CD4-positive, alpha-beta T cell (primary cell): ENCODE measurements around the gene NNAT. TPM values are rescaled to one million over a fixed set of nuclear protein-coding genes. Genes with fewer than 3 reads are reported as not detected.

Experiments
- ATAC-seq: fragments of 200-7000 bp; cut with Tn5 transposase; one replicate; pipeline ENCODE4 v1.10.0; 2022; ENCODE audit warnings: mild to moderate bottlenecking; ENCODE audit not compliant: poor library complexity
- CTCF ChIA-PET: fragments of 350-600 bp; sonication (Branson Sonifier 250); formaldehyde crosslinking; loops from one replicate; lab custom pipeline; 2021; ENCODE audit warnings: antibody characterized with exemption, inconsistent platforms; lab: Charles Lee
- POLR2A ChIA-PET: fragments of 350-600 bp; sonication (Branson Sonifier 250); formaldehyde crosslinking; loops from one replicate; lab custom pipeline; 2021; ENCODE audit warnings: antibody characterized with exemption, inconsistent platforms; lab: Charles Lee
- DNase-seq, 14 experiments: peaks; one replicate each; pipeline ENCODE4 v3.0.0-alpha.2; 2013 to 2020; ENCODE audit warnings: mixed read lengths in 2 of 14
- H3K27ac ChIP-seq, 2 donors: one replicate each; pipeline versions ENCODE4 v1.5.1 to v1.7.0; 2013; ENCODE audit warnings: low read length in 2 of 2, low read depth in 1 of 2, mild to moderate bottlenecking in 1 of 2
- H3K27me3 ChIP-seq, 2 experiments: 1 replicate in 1 of 2; 2 replicates in 1 of 2; pipeline versions ENCODE4 v1.6.1 to v1.7.0; 2013; ENCODE audit warnings: low read length in 2 of 2, control low read depth in 1 of 2, mild to moderate bottlenecking in 1 of 2, moderate library complexity in 1 of 2; ENCODE audit not compliant: insufficient read depth in 2 of 2, control insufficient read depth in 1 of 2
- H3K36me3 ChIP-seq: one replicate; pipeline ENCODE4 v1.6.1; 2013; ENCODE audit warnings: low read length, control low read depth; ENCODE audit not compliant: insufficient read depth
- H3K4me1 ChIP-seq: one replicate; pipeline ENCODE4 v1.6.1; 2013; ENCODE audit warnings: low read length, control low read depth; ENCODE audit not compliant: insufficient read depth
- H3K4me3 ChIP-seq: one replicate; pipeline ENCODE4 v1.5.1; 2013; ENCODE audit warnings: mild to moderate bottlenecking, low read length, moderate library complexity
- H3K9me3 ChIP-seq, 2 experiments: 1 replicate in 1 of 2; 2 replicates in 1 of 2; pipeline versions ENCODE4 v1.6.1 to v1.7.0; 2013; ENCODE audit warnings: low read length in 2 of 2, mild to moderate bottlenecking in 2 of 2, control low read depth in 1 of 2, moderate library complexity in 1 of 2; ENCODE audit not compliant: control insufficient read depth in 1 of 2, insufficient read depth in 1 of 2
- H3K27ac Mint-ChIP-seq: one replicate; pipeline ENCODE4 v1.8.0; 2020; ENCODE audit warnings: mixed read lengths
- H3K27me3 Mint-ChIP-seq: one replicate; pipeline ENCODE4 v1.8.0; 2021; ENCODE audit warnings: mixed read lengths
- H3K36me3 Mint-ChIP-seq: one replicate; pipeline ENCODE4 v1.8.0; 2021; ENCODE audit warnings: low read depth, mixed read lengths
- H3K4me1 Mint-ChIP-seq: one replicate; pipeline ENCODE4 v1.8.0; 2021; ENCODE audit warnings: low read depth, mixed read lengths
- H3K4me3 Mint-ChIP-seq: one replicate; pipeline ENCODE4 v1.8.0; 2020; ENCODE audit warnings: mild to moderate bottlenecking, mixed read lengths
- H3K9me3 Mint-ChIP-seq: one replicate; pipeline ENCODE4 v1.8.0; 2020; ENCODE audit warnings: mixed read lengths
- intact Hi-C, 2 experiments: fragments of 100-400 bp; cut with DNase I in 1 of 2; cut with micrococcal nuclease in 1 of 2; formaldehyde crosslinking; loops; one replicate each; pipeline versions ENCODE4 v1.15.1 to v1.9.0; 2023 to 2025; cut with DNase I, micrococcal nuclease
- total RNA-seq, 174 experiments: library from RNA in 2 of 174; stranded (reverse) in 2 of 174; gene quantifications; one replicate each; pipeline ENCODE4 v1.2.3 and lab custom pipeline; 2021 to 2026
- TF ChIP-seq, protein P1 (sequence below): fragments of 200-600 bp; IDR thresholded peaks from one replicate; pipeline ENCODE4 v1.8.0; 2022; ENCODE audit warnings: antibody characterized with exemption, mild to moderate bottlenecking

NNAT gene
- total RNA-seq, 2 experiments from 2014 or later, result not detected

GRCh38 chr20:37535443-37536132, 14.5 kb downstream of the NNAT start:
- no peak for ATAC-seq
- Mint-ChIP-seq H3K27ac (no peak overlapping the region), H3K27me3 (peaks cover 23% of the 10 kb centered on the region), H3K36me3 (no peaks in the 10 kb centered on the region), H3K4me3 (no peak overlapping the region), H3K9me3 (no peaks in the 10 kb centered on the region), H3K4me1 (no peaks in the 10 kb centered on the region)
- CTCF ChIA-PET, result no interaction called here
- no peaks in the 10 kb centered on the region for H3K4me1 ChIP-seq
- intact Hi-C loops, result loop anchor here in 1 of 2 experiments (10.0 kb wide), 1 partner anchor 531 kb away; no protein-coding TSS in a partner anchor
- no peak overlapping the region for H3K27ac ChIP-seq
- DNase-seq, result no peak
- POLR2A ChIA-PET, result interaction anchor here (1.1 to 1.6 kb wide), 2 partner anchors 153 to 340 kb away, joined by 3 to 5 read pairs; no protein-coding TSS in a partner anchor
- no peak overlapping the region for H3K4me3 ChIP-seq
- no peaks in the 10 kb centered on the region for H3K27me3 ChIP-seq
- no peaks in the 10 kb centered on the region for H3K9me3 ChIP-seq
- TF ChIP-seq, protein P1, sequence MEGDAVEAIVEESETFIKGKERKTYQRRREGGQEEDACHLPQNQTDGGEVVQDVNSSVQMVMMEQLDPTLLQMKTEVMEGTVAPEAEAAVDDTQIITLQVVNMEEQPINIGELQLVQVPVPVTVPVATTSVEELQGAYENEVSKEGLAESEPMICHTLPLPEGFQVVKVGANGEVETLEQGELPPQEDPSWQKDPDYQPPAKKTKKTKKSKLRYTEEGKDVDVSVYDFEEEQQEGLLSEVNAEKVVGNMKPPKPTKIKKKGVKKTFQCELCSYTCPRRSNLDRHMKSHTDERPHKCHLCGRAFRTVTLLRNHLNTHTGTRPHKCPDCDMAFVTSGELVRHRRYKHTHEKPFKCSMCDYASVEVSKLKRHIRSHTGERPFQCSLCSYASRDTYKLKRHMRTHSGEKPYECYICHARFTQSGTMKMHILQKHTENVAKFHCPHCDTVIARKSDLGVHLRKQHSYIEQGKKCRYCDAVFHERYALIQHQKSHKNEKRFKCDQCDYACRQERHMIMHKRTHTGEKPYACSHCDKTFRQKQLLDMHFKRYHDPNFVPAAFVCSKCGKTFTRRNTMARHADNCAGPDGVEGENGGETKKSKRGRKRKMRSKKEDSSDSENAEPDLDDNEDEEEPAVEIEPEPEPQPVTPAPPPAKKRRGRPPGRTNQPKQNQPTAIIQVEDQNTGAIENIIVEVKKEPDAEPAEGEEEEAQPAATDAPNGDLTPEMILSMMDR, result no peak
- H3K36me3 ChIP-seq, result no peaks in the 10 kb centered on the region

- no peak overlapping the region for H3K27ac ChIP-seq
- intact Hi-C loops, result loop anchor here in 1 of 2 experiments (10.0 kb wide), 1 partner anchor 533 kb away; no protein-coding TSS in a partner anchor
- no peaks in the 10 kb centered on the region for H3K9me3 Mint-ChIP-seq
- H3K4me3 Mint-ChIP-seq, result no peak overlapping the region
- ChIA-PET POLR2A (no interaction called here), CTCF (no interaction called here)
- H3K4me1 ChIP-seq, result no peaks in the 10 kb centered on the region
- H3K9me3 ChIP-seq, result no peaks in the 10 kb centered on the region
- H3K4me3 ChIP-seq, result no peak overlapping the region
- TF ChIP-seq, protein P1, result no peak
- H3K4me1 Mint-ChIP-seq, result no peaks in the 10 kb centered on the region
- H3K27ac Mint-ChIP-seq, result no peak overlapping the region
- no peaks in the 10 kb centered on the region for H3K36me3 ChIP-seq
- H3K36me3 Mint-ChIP-seq, result no peaks in the 10 kb centered on the region
- ATAC-seq (no peak), DNase-seq (no peak)
- no peaks in the 10 kb centered on the region for H3K27me3 ChIP-seq
- H3K27me3 Mint-ChIP-seq, result peaks cover 30% of the 10 kb centered on the region
Observed at GRCh38 chr20:37537505-37537904, 16.5 kb downstream of the NNAT start.

DNA sequence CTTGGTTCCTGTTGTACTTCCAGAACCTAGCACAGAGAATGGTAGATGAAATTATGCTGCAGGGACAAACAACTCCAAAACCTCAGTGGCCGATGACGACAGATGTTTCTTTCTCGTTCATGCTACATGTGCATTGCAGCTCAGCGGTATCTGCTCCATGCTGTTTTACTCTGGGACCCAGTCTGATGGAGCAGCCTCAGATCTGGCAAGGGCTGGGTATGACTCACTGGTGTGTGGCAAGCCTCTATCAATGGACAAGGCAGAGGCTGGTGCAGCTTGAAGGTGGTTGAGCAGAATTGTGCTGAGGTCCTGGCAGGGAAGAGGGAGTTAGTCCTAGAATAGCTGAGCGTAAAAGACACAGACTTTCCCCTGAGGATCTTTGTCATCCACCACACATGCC, 17.0 kb downstream of the NNAT start:
- Mint-ChIP-seq H3K9me3 (no peaks in the 10 kb centered on the region), H3K36me3 (no peaks in the 10 kb centered on the region), H3K4me1 (no peaks in the 10 kb centered on the region), H3K27me3 (peaks cover 30% of the 10 kb centered on the region), H3K27ac (no peak overlapping the region), H3K4me3 (no peak overlapping the region)
- DNase-seq (no peak), ATAC-seq (no peak)
- Histone ChIP-seq H3K4me3 (no peak overlapping the region), H3K4me1 (no peaks in the 10 kb centered on the region), H3K36me3 (no peaks in the 10 kb centered on the region), H3K9me3 (no peaks in the 10 kb centered on the region), H3K27me3 (no peaks in the 10 kb centered on the region), H3K27ac (no peak overlapping the region)
- ChIA-PET POLR2A (no interaction called here), CTCF (no interaction called here)
- TF ChIP-seq, protein P1, result no peak
- intact Hi-C loops, result loop anchor here in 1 of 2 experiments (10.0 kb wide), 1 partner anchor 533 kb away; no protein-coding TSS in a partner anchor
